Dedifferentiated amniotic fluid mesenchymal stem cell (primary cell): ENCODE results near the gene RACK1.
A peak's percentile ranks its signal among the peaks of the same experiment; 100 is the strongest.

Source experiments
- DNase-seq: peaks from one replicate; pipeline ENCODE4 v3.0.0-alpha.2; 2016; ENCODE audit errors: extremely low spot score

Gene RACK1

GRCh38 chr5:181259974-181260719, 16.4 kb upstream of the RACK1 start:
- DNase-seq = no peak

GRCh38 chr5:181259283-181259682, 15.6 kb upstream of the RACK1 start:
- no peak for DNase-seq

- no peak for DNase-seq
Measured at GRCh38 chr5:181258576-181258975, 14.9 kb upstream of the RACK1 start.

- DNase-seq = no peak
Measured at GRCh38 chr5:181255836-181256578, 12.3 kb upstream of the RACK1 start.

GRCh38 chr5:181255276-181255675, 11.6 kb upstream of the RACK1 start:
- DNase-seq = no peak

GRCh38 chr5:181248277-181248676, 4.6 kb upstream of the RACK1 start:
- no peak for DNase-seq

GRCh38 chr5:181246276-181247049, 2.8 kb upstream of the RACK1 start:
- peak; percentile 83 for DNase-seq

GRCh38 chr5:181245427-181246275, 1.9 kb upstream of the RACK1 start:
- DNase-seq = no peak

- no peak for DNase-seq
Measured at GRCh38 chr5:181243018-181243563, 615 bp downstream of the RACK1 start.

GRCh38 chr5:181242031-181242451, 1.7 kb downstream of the RACK1 start:
- DNase-seq = no peak

- DNase-seq = peak; percentile 62
Measured at GRCh38 chr5:181241393-181241975, 2.2 kb downstream of the RACK1 start.

- DNase-seq = no peak
Measured at GRCh38 chr5:181239062-181239663, 4.5 kb downstream of the RACK1 start.

GRCh38 chr5:181237729-181238385, 5.8 kb downstream of the RACK1 start:
- DNase-seq = no peak

GRCh38 chr5:181236954-181237641, 6.6 kb downstream of the RACK1 start:
- DNase-seq = no peak

- no peak for DNase-seq
Measured at GRCh38 chr5:181236471-181236870, 7.2 kb downstream of the RACK1 start.

GRCh38 chr5:181235689-181236366, 7.9 kb downstream of the RACK1 start:
- no peak for DNase-seq

- DNase-seq = no peak
Measured at GRCh38 chr5:181235323-181235688, 8.4 kb downstream of the RACK1 start.

GRCh38 chr5:181234455-181235306, 9.0 kb downstream of the RACK1 start:
- no peak for DNase-seq
